Keratinocyte (primary cell): ENCODE results near the gene MID1. TPM values are rescaled to one million over a fixed set of nuclear protein-coding genes. Genes with fewer than 3 reads are reported as not detected.

ENCODE experiments used
- DNase-seq: peaks from one replicate; pipeline ENCODE4 v3.0.0-alpha.2; 2011; ENCODE audit warnings: low read depth, missing footprints, low spot score
- FAIRE-seq: peaks from 2 replicates; lab custom pipeline; 2011; peaks lifted over from hg19 to GRCh38; lab: Jason Lieb, UNC
- H2AFZ ChIP-seq: 2 replicates; pipeline ENCODE4 v1.6.0; 2012; ENCODE audit warnings: low read length, control low read depth, inconsistent platforms; ENCODE audit not compliant: control insufficient read depth
- H3K27ac ChIP-seq: 2 replicates; pipeline ENCODE4 v1.5.1; 2011; ENCODE audit warnings: low read length; ENCODE audit not compliant: control insufficient read depth, insufficient read depth
- H3K27me3 ChIP-seq: 3 replicates; pipeline ENCODE4 v1.6.0; 2011; ENCODE audit warnings: low read length; ENCODE audit not compliant: control insufficient read depth, insufficient read depth; ENCODE audit errors: extremely low read depth
- H3K36me3 ChIP-seq, 2 experiments: 2 replicates in 1 of 2; 3 replicates in 1 of 2; pipeline ENCODE4 v1.5.1; 2011; ENCODE audit warnings: low read length in 2 of 2, mild to moderate bottlenecking in 1 of 2; ENCODE audit not compliant: control insufficient read depth in 2 of 2, insufficient read depth in 2 of 2; ENCODE audit errors: extremely low read depth in 1 of 2
- H3K4me1 ChIP-seq: 3 replicates; pipeline ENCODE4 v1.5.1; 2011; ENCODE audit warnings: low read length; ENCODE audit not compliant: control insufficient read depth, insufficient read depth; ENCODE audit errors: extremely low read depth
- H3K4me2 ChIP-seq: 3 replicates; pipeline ENCODE4 v1.6.0; 2011; ENCODE audit warnings: low read depth, low read length; ENCODE audit not compliant: control insufficient read depth, insufficient read depth; ENCODE audit errors: extremely low read depth
- H3K4me3 ChIP-seq, 3 experiments: fragments of 200-600 bp in 1 of 3; sonication (generic) in 1 of 3; 2 replicates in 2 of 3; 3 replicates in 1 of 3; pipeline ENCODE4 v1.5.1; 2011 to 2016; ENCODE audit warnings: low read length in 3 of 3, mild to moderate bottlenecking in 3 of 3, control low read depth in 2 of 3, inconsistent platforms in 1 of 3, low read depth in 1 of 3, mixed read lengths in 1 of 3, mixed run types in 1 of 3, moderate library complexity in 1 of 3; ENCODE audit not compliant: control insufficient read depth in 2 of 3, insufficient read depth in 2 of 3; ENCODE audit errors: extremely low read depth in 1 of 3
- H3K79me2 ChIP-seq: 2 replicates; pipeline ENCODE4 v1.6.0; 2012; ENCODE audit warnings: low read length; ENCODE audit not compliant: control insufficient read depth, insufficient read depth
- H3K9ac ChIP-seq: 3 replicates; pipeline ENCODE4 v1.6.0; 2011; ENCODE audit warnings: low read length; ENCODE audit not compliant: control insufficient read depth, insufficient read depth; ENCODE audit errors: extremely low read depth
- H3K9me1 ChIP-seq: 3 replicates; pipeline ENCODE4 v1.6.0; 2011; ENCODE audit warnings: low read length; ENCODE audit not compliant: control insufficient read depth, insufficient read depth; ENCODE audit errors: extremely low read depth
- H3K9me3 ChIP-seq: 2 replicates; pipeline ENCODE4 v1.5.1; 2012; ENCODE audit warnings: low read depth, low read length; ENCODE audit not compliant: control insufficient read depth
- H4K20me1 ChIP-seq: 3 replicates; pipeline ENCODE4 v1.6.0; 2011; ENCODE audit warnings: low read length; ENCODE audit not compliant: control insufficient read depth, insufficient read depth; ENCODE audit errors: extremely low read depth
- CTCF ChIP-seq, 3 experiments: IDR thresholded peaks in 1 of 3; conservative IDR thresholded peaks in 1 of 3; optimal IDR thresholded peaks in 1 of 3; 2 replicates in 2 of 3; 3 replicates in 1 of 3; pipeline versions ENCODE3 to v1.5.1; 2011; ENCODE audit warnings: low read length in 3 of 3, mild to moderate bottlenecking in 3 of 3, moderate library complexity in 2 of 3, control low read depth in 1 of 3, inconsistent platforms in 1 of 3; ENCODE audit not compliant: insufficient read depth in 2 of 3; ENCODE audit errors: extremely low read depth in 1 of 3
- EZH2 ChIP-seq: IDR thresholded peaks from one replicate; pipeline ENCODE4 v1.6.1; 2012; ENCODE audit warnings: inconsistent platforms, mild to moderate bottlenecking, low read length, moderate library complexity
- dilution Hi-C: fragments of 300-500 bp; cut with MboI; formaldehyde crosslinking; loops from one replicate; pipeline ENCODE4 v1.7.0; 2020; ENCODE audit warnings: low sequenced_read_pairs; ENCODE audit not compliant: extremely low pct_ligation_motif_present
- polyA plus RNA-seq, 5 experiments: library from polyadenylated mRNA; depleted of rRNA in 3 of 5; stranded (reverse) in 3 of 5; stranded (forward) in 1 of 5; unstranded in 1 of 5; fragments of >200 nt; gene quantifications; 1 replicate in 1 of 5; 2 replicates in 3 of 5; 3 replicates in 1 of 5; pipeline versions ENCODE4 v1.2.1 to v1.2.3, GENCODE V29; 2011 to 2012; ENCODE audit warnings: missing spikeins in 2 of 5, low read depth in 1 of 5, low replicate concordance in 1 of 5

MID1 gene
- polyA plus RNA-seq, 1 donor (not counting 4 experiments of a cell fraction or from before 2014, with no cell fraction given) = 9.2 TPM

- Histone ChIP-seq H2AFZ (no peak overlapping the region), H3K9me1 (no peaks in the 10 kb centered on the region), H4K20me1 (no peaks in the 10 kb centered on the region), H3K36me3 (no peaks in the 10 kb centered on the region), H3K9ac (no peak overlapping the region), H3K27me3 (no peaks in the 10 kb centered on the region), H3K4me1 (peaks cover 7% of the 10 kb centered on the region), H3K4me2 (no peak overlapping the region), H3K4me3 (no peak overlapping the region), H3K9me3 (no peaks in the 10 kb centered on the region), H3K27ac (no peak overlapping the region), H3K79me2 (no peaks in the 10 kb centered on the region)
- DNase-seq = no peak
- TF ChIP-seq CTCF (optimal IDR thresholded peaks at IDR 0.05 in 1 of 3, IDR thresholded peaks at IDR 0.05 in 1 of 3, conservative IDR thresholded peaks at IDR 0.05 in 1 of 3; ENCODE audit: extremely low read depth in 1 of 3, insufficient read depth in 2 of 3, low read length in 3 of 3) (no peak), EZH2 (no peak)
- dilution Hi-C loops = no loop called here
- no peak for FAIRE-seq
Observed at GRCh38 chrX:10525381-10526120, 94.8 kb downstream of the MID1 start.

DNA sequence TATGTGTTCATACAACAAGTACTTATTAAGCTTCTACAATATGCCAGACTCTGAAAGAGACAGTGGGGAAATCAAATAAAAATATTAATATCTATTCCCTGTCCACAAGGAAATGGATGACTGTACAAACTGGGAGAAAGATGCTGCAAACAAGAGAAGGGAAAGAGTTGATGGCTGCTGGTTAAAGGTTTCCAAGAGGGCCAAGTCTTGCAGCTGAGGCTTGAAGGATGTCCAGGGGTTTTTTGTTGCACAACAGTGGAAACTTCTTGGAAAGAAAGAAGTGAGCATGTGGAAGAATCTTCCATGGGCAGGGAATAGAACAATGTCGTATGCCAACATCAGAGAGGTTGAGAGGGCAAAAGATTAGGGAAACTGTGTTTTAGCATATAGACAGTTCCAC lies 95.8 kb downstream of the MID1 start:
- dilution Hi-C loops = no loop called here
- no peak overlapping the region for H2AFZ ChIP-seq
- H3K4me2 ChIP-seq = no peak overlapping the region
- FAIRE-seq (no peak), DNase-seq (no peak)
- no peaks in the 10 kb centered on the region for H3K36me3 ChIP-seq
- H3K79me2 ChIP-seq = no peaks in the 10 kb centered on the region
- H3K9me1 ChIP-seq = no peaks in the 10 kb centered on the region
- H4K20me1 ChIP-seq = no peaks in the 10 kb centered on the region
- H3K27ac ChIP-seq = no peak overlapping the region
- H3K9ac ChIP-seq = no peak overlapping the region
- H3K27me3 ChIP-seq = no peaks in the 10 kb centered on the region
- H3K9me3 ChIP-seq = no peaks in the 10 kb centered on the region
- H3K4me1 ChIP-seq = peaks cover 5% of the 10 kb centered on the region
- no peak overlapping the region for H3K4me3 ChIP-seq
- TF ChIP-seq EZH2 = no peak
- no peak for TF ChIP-seq CTCF (optimal IDR thresholded peaks at IDR 0.05 in 1 of 3, IDR thresholded peaks at IDR 0.05 in 1 of 3, conservative IDR thresholded peaks at IDR 0.05 in 1 of 3; ENCODE audit: extremely low read depth in 1 of 3, insufficient read depth in 2 of 3, low read length in 3 of 3)
